Measurements from ENCODE around the gene TIGD4.

TIGD4 gene

DNA sequence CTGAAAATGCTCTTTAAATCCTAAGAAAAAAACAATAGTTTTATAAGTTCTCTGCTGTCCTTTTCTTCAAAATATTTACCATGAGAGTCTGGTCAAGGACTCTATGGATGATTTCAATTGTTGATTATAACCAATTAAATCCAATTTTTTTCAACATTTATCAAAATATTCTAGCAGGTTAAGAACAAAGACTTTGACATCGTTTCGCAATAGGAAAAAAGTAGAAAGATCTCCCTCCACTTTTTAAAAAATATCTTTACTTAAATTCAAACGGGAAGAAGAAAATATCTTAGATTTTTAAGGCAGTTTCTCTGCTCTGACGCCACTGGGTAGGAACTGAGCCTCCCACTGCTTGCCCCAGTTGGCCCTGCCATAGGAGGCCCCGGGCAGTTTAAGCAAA is 55.0 kb downstream of the TIGD4 start:
- H3K9me3 ChIP-seq (ENCODE audit: control extremely low read depth in 1 of 5, control insufficient read depth in 4 of 5, insufficient read depth in 2 of 5, low read depth in 1 of 5, low read length in 4 of 5), result no peaks in the 10 kb centered on the region
- no peaks in the 10 kb centered on the region for H3K27me3 ChIP-seq (replicated peaks in 2 of 5; ENCODE audit: control insufficient read depth in 4 of 5, insufficient read depth in 5 of 5, low read length in 4 of 5)
- ChIA-PET CTCF (no interaction called here), POLR2A (no interaction called here)
- WGBS (ENCODE audit: insufficient coverage), result no CpG with 5 or more reads among the region's 5 CpGs
- DNase-seq, result no peak
- H3K27ac ChIP-seq (ENCODE audit: insufficient read depth in 1 of 2, low read depth in 1 of 2, low read length in 2 of 2, poor library complexity in 1 of 2, severe bottlenecking in 2 of 2), result no peak overlapping the region
- no peaks in the 10 kb centered on the region for H3K36me3 ChIP-seq (ENCODE audit: control insufficient read depth in 4 of 4, insufficient read depth in 4 of 4, low read length in 3 of 4)
- H3K4me3 ChIP-seq (ENCODE audit: control insufficient read depth in 1 of 7, extremely low read depth in 1 of 7, insufficient read depth in 4 of 7, low read depth in 2 of 7, low read length in 6 of 7), result no peak overlapping the region
- peaks cover 0 to 3% (median 0%) of the 10 kb centered on the region in 4 experiments for H3K4me1 ChIP-seq (ENCODE audit: control extremely low read depth in 1 of 4, control insufficient read depth in 4 of 4, insufficient read depth in 4 of 4, low read length in 3 of 4)

DNA sequence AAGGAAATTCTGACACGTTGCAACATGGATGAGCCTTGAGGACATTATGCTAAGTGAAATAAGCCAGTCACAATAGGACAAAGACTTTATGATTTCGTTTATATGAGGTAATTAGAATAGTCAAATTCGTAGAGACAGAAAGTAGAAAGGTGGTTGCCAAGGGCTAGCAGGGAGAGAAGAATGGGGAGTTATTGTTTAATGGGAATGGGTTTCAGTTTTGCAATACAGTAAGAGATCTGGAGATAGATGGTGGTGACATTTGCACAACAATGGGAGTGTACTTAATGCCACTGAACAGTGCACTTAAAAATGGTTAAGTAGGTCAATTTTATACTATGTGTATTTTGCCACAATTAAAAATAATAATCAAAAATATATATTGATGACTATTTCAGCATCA is 56.3 kb downstream of the TIGD4 start:
- no peak for DNase-seq
- no peaks in the 10 kb centered on the region for H3K9me3 ChIP-seq (ENCODE audit: control extremely low read depth in 1 of 5, control insufficient read depth in 4 of 5, insufficient read depth in 2 of 5, low read depth in 1 of 5, low read length in 4 of 5)
- POLR2A ChIA-PET, result no interaction called here
- no peak overlapping the region for H3K27ac ChIP-seq (ENCODE audit: insufficient read depth in 1 of 2, low read depth in 1 of 2, low read length in 2 of 2, poor library complexity in 1 of 2, severe bottlenecking in 2 of 2)
- CTCF ChIA-PET, result no interaction called here
- no peaks in the 10 kb centered on the region for H3K27me3 ChIP-seq (replicated peaks in 2 of 5; ENCODE audit: control insufficient read depth in 4 of 5, insufficient read depth in 5 of 5, low read length in 4 of 5)
- WGBS (ENCODE audit: insufficient coverage), result 94% methylated on average over 3 of the region's 3 CpGs
- H3K4me1 ChIP-seq (ENCODE audit: control extremely low read depth in 1 of 4, control insufficient read depth in 4 of 4, insufficient read depth in 4 of 4, low read length in 3 of 4), result peaks cover 0 to under 1% (median 0%) of the 10 kb centered on the region in 4 experiments
- H3K36me3 ChIP-seq (ENCODE audit: control insufficient read depth in 4 of 4, insufficient read depth in 4 of 4, low read length in 3 of 4), result no peaks in the 10 kb centered on the region
- no peak overlapping the region for H3K4me3 ChIP-seq (ENCODE audit: control insufficient read depth in 1 of 7, extremely low read depth in 1 of 7, insufficient read depth in 4 of 7, low read depth in 2 of 7, low read length in 6 of 7)

DNA sequence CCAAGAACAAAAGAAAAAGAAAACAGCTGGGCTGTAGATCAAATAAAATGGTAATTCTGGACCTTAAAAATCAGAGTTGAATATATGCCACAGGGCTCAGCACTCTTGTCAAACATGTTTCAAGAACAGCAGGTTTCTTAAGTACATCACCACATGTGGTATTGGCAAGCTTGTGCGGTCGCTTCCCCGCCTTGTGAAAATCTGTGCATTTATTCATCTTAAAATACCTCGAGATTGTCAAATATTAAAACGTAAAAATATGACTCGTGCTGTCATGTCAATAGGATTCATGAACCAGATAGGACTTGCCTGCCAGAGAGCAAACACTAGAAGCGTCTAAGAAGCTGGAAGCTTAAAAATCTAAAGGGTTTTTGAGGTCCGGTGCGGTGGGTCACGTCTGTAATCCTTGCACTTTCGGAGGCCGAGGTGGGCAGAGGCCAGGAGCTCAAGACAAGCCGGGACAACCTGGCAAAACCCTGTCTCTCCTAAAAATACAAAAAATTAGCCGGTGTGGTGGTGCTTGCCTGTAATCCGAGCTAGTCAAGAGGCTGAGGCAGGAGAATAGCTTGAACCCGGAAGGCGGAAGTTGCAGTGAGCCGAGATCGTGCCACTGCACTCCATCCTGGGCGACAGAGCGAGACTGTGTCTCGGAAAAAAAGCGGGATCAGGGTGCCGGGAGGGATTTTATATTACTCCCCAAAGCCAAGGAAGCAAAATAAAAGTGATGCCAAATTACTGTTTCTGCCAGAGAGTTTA is 59.6 kb downstream of the TIGD4 start:
- ChIA-PET POLR2A (no interaction called here), CTCF (interaction anchor here (1.0 kb wide), 1 partner anchor 44 kb away, joined by 3 read pairs; no protein-coding TSS in a partner anchor)
- peaks cover 0 to 6% (median 2%) of the 10 kb centered on the region in 5 experiments for H3K9me3 ChIP-seq (ENCODE audit: control extremely low read depth in 1 of 5, control insufficient read depth in 4 of 5, insufficient read depth in 2 of 5, low read depth in 1 of 5, low read length in 4 of 5)
- H3K36me3 ChIP-seq (ENCODE audit: control insufficient read depth in 4 of 4, insufficient read depth in 4 of 4, low read length in 3 of 4), result no peaks in the 10 kb centered on the region
- WGBS (ENCODE audit: insufficient coverage), result 95% methylated on average over 18 of the region's 24 CpGs
- no peak for DNase-seq
- no peaks in the 10 kb centered on the region for H3K4me1 ChIP-seq (ENCODE audit: control extremely low read depth in 1 of 4, control insufficient read depth in 4 of 4, insufficient read depth in 4 of 4, low read length in 3 of 4)
- H3K27me3 ChIP-seq (replicated peaks in 2 of 5; ENCODE audit: control insufficient read depth in 4 of 5, insufficient read depth in 5 of 5, low read length in 4 of 5), result no peaks in the 10 kb centered on the region
- H3K27ac ChIP-seq (ENCODE audit: insufficient read depth in 1 of 2, low read depth in 1 of 2, low read length in 2 of 2, poor library complexity in 1 of 2, severe bottlenecking in 2 of 2), result no peak overlapping the region
- H3K4me3 ChIP-seq (ENCODE audit: control insufficient read depth in 1 of 7, extremely low read depth in 1 of 7, insufficient read depth in 4 of 7, low read depth in 2 of 7, low read length in 6 of 7), result no peak overlapping the region

Data from common myeloid progenitor, CD34-positive (primary cell).